Non-pigmented ciliary epithelial cell (primary cell): ENCODE results near the gene EXOC6B.

ENCODE experiments used
- DNase-seq: peaks from one replicate; pipeline ENCODE4 v3.0.0-alpha.2; 2010; ENCODE audit warnings: low read depth

EXOC6B gene

DNA sequence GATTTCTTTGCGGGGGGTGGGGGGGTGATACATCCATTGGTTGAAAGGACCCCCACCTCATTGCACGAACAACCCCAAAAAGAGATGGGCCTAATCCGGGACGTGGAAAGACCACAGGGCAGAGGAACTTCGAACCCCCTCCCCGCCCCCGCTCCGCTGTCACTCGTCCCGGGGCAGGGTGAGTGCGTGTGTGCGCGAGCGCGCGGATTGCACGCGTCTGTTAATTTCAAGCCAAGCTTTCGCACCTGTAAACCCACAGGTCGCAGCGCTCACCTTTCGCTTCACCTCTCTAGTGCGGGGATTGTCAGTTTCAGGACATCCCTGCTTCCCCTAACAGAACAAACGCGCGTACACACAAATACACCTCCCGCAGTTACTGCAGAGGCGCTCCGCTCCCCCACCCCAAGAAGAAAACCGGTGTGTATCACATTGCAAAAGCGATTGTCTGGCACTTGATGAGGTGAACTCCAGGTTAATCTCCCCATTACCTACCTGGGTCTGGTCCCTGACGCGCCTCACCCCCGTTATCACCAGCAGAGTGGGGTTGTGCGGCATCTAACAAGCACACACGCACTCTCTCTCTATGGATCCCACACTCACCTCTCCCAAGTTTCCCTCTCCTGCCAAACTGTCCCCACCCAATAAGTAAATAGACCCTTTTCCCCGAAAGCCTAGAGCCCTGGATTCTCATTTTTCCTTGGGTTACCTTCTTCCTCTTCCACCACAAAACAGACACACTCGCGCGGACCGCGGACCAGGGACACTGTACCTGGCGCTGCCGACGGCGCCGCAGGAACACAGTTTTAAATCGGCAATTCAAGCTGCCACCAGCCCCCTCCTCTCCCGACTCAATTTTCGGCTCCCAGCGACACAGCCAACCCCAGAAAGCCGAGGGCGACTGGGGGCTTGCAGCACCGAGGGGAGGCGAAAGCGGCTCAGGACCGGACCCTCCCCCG, 679.2 kb downstream of the EXOC6B start:
- DNase-seq, result no peak

DNA sequence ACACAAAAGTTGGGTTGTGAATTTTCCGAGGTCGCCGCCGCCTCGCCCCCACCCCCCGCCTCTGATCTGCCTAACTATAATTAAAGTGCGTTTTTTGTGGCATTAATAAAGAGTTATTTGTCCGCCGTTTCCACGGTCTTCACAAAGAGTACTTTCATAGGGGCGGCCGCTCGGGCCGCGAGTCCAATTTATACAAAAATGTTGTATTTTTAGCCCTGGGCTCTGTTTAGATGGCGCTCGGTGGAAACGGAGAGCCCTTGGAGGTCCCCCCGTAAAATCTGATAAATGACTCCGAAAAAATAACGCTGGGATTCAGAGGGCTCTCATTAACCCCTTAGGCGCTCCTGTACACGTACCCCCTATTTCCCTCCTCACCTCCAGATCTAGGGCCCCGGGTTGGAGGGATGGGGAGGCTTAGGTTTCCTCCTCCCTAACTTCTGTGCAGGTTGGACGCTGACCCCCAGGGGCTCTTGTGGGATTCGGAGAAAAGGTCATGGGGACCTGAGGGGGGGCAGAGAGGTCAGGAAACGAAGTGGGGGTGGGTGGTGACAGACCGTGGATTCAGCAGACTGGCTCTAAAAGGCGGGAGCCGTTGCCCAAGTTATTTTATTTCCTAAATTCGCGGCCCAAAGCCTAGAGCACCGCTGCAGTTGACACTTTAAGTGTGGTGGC, 680.0 kb downstream of the EXOC6B start:
- no peak for DNase-seq

- no peak for DNase-seq
Measured at GRCh38 chr2:72145289-72145657, 680.6 kb downstream of the EXOC6B start.

DNA sequence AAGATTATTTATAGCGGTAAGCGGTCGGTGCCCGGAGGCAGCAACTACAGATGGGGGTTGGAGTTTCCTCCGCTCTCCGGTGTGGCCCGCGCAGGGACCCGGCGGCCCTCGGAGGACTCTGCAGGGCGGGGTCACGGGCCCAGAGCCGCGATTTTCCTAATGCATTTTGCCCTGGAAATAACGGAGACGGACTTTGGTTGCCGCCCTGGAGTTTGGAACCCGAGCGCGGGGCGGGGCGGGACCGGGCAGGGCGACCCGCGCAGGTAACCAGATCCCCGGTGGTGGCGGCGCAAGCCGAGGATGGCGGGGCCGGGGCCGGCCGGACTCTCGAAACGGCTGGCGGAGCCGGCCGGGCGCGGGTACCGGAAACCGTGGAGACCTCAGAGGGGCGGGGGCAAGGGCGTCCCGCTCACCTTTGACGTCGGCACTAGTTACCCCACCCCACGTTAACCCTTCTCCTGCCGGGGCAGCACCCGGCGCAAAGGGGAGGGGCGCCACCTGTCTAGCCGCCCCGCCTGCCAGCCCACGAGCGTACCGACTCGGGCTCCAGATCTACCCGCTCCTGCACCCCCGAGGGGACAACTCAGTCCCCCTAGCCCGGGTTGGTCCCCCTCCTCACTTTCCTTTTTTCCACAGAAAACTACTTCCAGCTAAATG, 681.1 kb downstream of the EXOC6B start:
- no peak for DNase-seq

GRCh38 chr2:72144274-72144631, 681.6 kb downstream of the EXOC6B start:
- no peak for DNase-seq

DNA sequence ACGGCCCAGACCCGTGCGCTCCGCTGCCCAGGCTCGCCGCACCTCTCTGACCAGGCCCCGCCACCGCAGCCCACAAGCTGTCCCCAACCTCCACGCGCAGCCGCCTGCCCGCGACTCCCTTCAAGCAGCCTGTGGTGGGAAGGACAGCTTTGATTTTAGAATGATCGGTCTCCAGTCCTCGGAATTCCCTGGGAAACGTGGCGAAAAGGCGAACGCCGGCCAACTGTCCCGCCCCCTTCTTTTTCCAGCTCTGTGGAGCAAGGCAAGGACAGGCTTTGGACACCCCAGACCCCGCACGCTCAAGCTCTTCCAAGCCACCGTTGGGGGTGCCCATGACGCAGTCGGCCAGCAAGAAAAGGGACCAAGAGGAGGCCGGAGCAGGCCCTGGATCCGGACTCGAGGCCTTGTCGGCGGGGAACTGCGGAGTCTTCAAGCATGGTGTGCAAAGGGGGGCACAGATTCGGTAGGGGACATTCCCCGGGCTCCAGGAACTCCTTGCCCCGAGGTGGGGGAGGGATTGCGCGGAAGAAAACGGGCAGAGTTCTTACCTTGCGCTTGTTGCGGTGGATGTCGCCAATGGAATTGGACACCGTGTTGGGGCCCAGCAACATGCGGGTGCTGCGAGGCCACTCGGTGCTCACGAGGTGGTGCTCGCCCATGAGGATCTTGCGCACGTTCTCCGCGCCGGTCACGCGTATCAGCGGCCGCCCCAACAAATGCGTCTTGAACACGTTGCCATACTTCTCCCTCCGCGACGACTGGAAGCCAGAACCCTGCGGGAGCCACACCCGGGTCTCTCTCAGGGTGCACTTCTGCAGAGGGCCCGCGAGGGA, 682.2 kb downstream of the EXOC6B start:
- DNase-seq, result no peak

DNA sequence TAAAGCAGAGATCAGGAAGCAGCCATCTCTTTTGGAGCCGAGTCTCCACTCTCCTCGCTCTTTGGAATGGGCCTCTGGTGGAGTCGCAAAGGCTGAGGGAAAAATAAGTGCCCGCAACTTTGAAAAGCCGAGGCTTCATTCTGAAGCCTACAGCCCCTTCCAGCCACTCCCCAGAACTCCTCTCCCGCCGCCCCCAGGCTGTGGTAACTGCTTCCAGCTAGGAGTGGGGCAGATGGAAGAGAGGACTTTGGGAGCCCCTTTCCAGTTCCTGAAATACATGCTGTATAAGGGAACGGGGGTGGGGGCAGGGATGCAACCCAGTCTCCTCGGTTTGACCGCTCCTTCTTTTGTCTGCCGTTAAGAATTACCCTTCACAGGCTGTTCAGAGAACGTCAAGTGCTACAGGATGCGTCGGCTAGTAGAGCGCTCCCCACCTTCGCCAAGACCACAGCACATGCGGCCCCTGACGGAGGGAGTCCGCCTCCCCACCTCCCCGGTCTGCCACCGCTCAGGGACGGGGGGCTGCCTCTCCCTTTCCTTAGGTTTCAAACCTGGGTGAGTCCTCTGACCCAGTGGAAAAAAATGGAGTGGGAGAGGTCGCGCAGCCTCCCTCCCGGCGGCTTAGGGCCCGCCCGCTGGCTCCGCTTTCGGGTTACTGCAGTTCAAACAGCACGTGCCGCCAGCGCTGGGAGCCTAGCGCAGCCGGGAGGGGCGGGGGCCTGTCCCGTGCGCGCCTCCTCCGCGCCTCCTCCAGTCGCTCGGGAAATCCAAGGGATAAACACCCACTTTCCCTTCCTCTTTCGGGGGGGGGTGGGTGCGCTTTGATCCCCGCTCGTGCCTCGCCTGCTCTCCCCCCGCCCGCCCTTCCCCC, 683.0 kb downstream of the EXOC6B start:
- DNase-seq, result no peak

DNA sequence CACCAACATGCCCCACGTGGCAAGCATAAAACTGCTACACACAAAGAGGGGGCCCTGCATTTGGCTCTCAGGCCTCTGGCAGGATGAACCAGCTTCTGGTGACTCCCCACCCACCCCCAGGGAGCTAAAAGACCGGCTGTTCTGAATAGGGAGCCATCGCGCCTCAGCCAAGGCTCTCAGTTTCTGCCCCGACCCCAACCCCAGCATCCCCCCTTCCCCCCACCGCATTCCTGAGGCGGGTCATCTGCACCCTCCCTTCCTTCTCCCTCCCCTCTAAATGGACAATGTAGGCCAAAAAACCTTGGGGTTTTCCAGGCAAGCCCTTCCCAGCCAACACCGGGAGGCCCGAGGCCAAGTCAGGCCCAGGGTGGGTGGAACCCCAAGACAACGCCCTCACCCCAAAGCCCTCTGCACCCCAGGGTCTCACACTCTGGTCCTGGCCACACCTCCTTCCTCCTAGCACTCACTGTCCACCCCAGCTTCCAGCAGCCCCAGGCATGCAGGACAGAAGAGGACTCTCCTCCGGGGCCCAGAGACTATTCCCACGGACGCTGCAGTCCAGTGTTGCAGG, 683.9 kb downstream of the EXOC6B start:
- no peak for DNase-seq

- no peak for DNase-seq
Measured at GRCh38 chr2:72141032-72141645, 684.7 kb downstream of the EXOC6B start.

- no peak for DNase-seq
Measured at GRCh38 chr2:72140621-72140960, 685.2 kb downstream of the EXOC6B start.

DNA sequence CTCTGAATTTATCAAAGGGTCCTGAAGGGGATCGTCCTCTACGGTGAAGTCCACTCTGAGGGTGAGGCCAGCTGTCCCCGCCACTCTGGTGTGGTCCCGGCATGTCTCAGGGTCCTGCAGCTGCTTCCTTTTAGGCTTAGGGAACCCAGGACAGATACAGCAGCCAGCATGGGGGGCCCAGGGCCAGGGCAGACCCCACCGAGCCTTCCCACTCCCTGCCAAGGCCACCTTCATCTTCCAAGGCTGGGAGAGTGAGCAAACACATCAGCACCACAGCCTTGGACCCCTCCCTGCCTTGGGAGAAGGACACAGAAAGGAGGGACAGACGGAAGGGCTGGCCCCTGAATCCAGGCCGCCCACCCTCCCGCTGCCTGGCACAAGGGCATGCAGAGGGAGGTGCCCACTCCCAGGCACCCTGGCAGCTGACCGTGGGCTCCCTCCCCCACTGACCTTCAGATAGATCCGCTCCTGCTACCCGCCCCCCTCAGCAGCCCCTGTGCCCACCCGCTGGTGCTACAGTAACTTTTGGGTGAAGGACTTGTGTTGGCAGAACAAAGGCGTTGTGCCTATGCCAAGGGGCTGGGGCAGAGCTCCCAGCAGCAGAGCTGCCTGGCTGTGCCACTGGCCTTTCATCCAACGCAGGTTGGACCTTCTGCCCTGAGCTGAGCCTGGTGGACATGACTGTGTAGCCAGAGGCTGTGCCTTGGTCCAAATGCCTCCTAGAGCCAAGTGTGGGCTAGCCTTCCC, 685.8 kb downstream of the EXOC6B start:
- DNase-seq, result no peak

DNA sequence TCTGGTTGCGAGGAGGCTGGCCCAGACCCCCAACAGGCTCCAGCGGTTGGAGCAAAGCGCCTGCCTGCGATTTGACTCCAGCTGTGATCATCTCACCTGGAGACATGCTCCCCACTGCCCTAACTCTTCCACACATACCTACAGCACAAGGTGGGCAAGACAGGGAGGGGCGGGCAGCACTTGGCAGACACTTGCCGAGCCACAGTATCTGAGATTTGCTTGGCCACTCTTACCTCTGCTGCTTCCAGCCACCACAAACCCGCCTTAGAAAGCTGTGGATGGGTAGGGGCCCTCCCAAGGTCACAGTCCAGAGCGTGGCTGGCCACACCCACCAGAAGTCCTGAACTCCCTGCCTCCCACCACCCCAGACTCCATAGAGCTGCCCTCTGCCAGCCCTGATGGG, 686.4 kb downstream of the EXOC6B start:
- no peak for DNase-seq

DNA sequence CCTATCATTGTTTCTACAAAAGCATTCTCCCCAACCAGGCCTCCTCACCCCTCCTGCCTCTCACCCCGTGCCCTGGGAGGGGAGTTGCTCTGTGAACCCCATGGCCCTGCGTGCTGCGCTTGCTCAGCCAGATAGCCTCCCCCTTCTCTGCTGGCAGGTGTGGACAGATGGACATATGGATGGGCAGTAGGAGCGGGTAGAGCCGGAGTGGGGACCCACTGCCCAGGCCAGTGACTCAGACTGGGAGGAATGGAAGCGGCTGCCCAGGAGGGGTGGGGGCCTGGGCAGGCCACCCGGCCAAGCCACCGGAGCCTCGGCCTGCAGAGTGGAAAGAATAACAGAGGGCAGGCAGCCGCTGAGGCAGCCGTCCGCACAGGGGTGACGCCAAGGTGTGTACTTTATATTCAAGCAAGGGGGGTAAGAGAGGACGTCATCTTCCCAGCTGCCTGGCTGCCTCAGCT, 686.9 kb downstream of the EXOC6B start:
- no peak for DNase-seq

DNA sequence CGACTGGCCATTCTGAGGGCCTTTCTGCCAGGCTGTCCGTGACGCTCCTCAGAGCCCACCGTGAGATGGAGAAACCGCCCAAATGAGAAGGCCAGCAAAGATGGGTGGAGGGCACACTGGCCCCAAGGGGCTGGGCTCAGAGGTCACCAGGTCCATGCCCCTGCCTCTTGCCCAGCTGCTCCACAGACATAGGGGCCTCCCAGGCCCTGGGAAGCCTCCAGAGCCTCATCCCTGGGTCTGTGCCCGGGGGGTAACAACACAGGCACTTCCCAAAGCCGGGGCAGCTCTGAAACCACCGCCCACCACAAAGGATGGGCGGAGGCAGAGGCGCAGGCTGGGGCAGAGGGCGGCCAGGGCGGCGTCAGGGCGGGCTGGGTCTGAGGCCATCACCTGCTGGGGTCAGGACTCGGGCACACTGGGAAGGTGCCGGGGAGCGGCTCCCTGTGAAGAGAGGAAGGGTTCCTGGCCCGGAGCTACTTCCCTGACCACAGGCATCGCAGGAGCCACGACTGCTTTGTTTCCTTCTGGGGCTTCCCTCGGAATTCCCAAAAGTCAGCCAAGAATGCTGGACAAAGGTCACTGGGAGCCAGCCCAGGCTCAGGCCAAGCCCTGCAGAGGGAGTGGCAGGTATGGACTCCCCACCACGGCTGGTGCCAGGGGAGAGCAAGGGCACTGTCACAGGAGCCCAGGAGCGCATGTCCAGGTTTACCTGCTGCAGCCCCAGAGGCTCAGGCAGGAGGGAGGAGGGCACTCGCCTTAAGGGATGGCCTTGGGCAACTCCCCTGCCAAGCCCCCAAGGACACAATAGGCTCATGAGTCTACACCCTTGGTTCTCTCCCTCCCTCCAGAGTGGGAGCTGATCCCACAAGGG, 687.6 kb downstream of the EXOC6B start:
- DNase-seq, result no peak

GRCh38 chr2:72137498-72138010, 688.3 kb downstream of the EXOC6B start:
- DNase-seq, result no peak

DNA sequence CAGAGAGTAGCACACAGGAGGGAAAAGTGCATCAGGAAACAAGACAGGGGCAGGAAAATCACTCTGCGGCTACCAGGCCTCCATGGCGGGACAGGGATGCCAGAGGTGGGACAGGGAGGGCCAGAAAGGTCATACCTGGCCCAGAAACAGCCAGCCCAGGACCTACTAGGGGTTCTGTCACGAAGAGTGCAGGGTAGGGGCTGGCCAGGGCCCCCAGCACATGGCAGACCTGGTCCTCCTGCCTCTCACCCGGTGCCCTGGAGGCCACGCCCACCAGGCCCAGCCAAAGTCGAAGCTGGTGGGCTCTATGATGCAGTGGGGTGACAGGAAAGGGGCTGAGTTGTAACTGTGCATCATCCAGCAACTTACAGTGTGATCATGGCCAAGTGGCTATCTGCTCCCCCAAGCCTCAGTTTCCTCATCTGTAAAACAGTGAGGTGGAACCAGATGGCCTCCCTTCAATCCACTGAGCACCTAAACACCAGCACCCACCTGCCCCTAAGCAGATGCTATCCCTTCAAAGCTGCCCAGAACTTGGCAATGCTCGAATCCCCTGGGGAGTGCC, 688.8 kb downstream of the EXOC6B start:
- DNase-seq, result no peak

GRCh38 chr2:72136331-72136730, 689.5 kb downstream of the EXOC6B start:
- no peak for DNase-seq

- DNase-seq, result no peak
Measured at GRCh38 chr2:72135921-72136320, 689.9 kb downstream of the EXOC6B start.
